ENCODE results near the gene ADPRHL1.

Gene ADPRHL1

GRCh38 chr13:113430378-113431110 lies 22.7 kb downstream of the ADPRHL1 start:
- no peak for DNase-seq

DNA sequence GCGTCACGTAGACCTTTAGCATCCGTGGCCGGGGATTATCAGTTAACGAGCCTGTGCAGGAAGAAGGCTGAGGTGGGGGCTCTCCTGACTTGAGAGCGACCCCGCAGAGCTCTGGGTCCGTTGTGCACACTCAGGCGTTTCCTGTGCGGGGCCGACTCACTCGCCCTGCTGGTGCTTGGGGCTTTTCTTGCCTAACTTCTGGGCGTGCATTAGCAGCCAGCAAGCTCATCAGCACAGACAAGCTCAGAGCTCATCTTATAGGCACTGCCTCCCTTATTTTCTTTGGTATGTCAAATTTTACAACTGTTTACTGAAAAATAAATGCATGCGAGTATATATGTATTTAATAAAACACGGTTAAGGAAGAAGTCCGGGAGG lies 23.7 kb downstream of the ADPRHL1 start:
- DNase-seq, result no peak

GRCh38 chr13:113428871-113429607 lies 24.2 kb downstream of the ADPRHL1 start:
- DNase-seq, result no peak

- no peak for DNase-seq
These were observed 24.8 kb downstream of the ADPRHL1 start for GRCh38 chr13:113428469-113428865.

DNA sequence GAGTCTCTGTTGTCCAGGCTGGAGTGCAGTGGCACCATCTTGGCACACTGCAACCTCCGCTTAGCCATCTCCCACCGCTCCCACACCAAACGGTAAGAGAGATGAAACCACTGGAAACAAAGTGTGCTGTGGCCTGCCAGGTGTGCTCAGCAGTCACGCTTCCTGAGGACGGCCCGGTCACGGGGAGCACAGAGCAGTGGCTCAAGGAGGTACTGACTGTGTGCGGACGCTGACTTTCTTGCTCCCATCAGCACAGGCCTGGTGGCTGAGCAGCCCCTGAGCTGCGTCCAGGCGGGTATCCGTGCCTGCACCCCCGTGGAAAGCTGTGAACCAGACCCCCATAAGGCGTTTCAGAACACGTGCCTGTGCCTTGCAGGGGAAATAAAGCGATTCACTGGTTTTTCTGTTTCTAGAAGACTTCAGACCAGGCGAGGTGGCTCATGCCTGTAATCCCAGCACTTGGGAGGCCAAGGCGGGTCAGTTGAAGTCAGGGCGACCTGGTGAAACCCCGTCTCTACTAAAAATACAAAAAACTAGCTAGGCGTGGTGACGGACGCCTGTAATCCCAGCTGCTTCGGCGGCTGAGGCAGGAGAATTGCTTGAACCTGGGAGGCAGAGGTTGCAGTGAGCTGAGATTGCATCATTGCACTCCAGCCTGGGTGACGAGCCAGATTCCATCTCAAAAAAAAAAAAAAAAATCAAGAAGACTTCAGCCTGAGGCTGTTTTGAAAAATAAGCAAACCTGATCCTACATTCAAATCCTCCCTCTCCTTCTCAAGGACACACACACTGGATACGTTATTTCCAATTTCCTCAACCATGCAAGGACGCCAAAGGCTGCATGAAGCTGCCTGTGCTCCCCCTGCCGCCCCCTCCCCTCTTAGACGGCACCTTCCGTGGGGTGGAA lies 25.5 kb downstream of the ADPRHL1 start:
- no peak for DNase-seq

- DNase-seq, result no peak
These were observed 26.7 kb downstream of the ADPRHL1 start for GRCh38 chr13:113426591-113426986.

GRCh38 chr13:113425941-113426590 lies 27.2 kb downstream of the ADPRHL1 start:
- no peak for DNase-seq

- DNase-seq, result no peak
These were observed 29.6 kb downstream of the ADPRHL1 start for GRCh38 chr13:113423520-113424163.

GRCh38 chr13:113422807-113423519 lies 30.3 kb downstream of the ADPRHL1 start:
- DNase-seq, result no peak

DNA sequence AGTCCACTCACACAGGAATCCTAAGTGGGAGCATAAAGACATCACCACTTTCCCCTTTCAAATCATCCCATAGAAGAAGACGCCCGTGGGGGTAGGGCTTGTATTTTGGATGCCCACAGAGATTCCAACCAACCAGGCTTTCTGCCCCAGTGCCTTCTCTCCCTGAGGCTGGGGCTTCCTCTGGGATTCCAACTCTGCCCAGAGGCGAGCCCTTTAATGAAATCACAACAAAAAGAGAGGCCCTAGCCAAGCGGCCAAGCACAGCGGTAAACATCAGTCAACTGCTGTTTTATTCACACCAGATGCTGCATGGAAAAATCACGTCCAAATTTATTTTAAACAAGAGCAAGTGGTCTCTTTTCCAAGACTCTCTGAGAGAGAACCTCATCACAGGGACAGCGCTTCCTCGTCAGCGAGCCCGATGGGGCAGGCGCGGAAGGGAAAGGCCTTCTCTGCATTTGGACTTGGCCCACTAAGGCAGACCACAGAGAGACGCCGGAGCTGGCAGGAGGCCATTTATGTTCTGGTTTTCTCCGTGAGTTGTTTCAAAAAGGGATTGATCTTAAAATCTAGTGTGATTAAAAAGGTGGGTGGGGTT lies 31.5 kb downstream of the ADPRHL1 start:
- DNase-seq, result no peak

DNA sequence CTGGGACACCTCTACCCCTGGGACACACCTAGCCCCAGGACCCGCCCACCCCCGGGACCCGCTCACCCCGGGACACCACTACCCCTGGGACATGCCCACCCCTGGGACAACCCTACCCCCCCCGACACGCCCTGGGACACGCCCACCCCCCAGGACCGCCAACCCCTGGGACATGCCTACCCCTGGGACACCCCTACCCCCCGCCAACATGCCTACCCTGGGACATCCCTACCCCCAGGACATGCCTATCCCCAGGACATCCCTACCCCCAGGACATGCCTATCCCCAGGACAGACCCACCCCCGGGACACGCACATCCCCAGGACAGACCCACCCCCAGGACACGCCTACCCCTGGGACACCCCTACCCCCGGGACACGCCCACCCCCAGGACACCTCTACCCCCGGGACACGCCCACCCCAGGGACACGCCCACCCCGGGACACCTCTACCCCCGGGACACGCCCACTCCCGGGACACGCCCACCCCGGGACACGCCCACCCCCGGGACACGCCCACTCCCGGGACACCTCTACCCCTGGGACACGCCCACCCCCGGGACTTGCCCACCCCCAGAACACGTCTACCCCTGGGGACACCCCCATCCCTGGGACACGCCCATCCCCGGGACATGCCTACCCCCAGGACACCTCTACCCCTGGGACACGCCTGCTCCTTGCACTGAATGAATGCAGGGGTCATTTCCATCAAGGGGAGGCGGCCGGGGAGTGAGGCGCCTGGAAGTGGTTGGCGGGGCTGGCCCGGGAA lies 32.3 kb downstream of the ADPRHL1 start:
- DNase-seq, result no peak

DNA sequence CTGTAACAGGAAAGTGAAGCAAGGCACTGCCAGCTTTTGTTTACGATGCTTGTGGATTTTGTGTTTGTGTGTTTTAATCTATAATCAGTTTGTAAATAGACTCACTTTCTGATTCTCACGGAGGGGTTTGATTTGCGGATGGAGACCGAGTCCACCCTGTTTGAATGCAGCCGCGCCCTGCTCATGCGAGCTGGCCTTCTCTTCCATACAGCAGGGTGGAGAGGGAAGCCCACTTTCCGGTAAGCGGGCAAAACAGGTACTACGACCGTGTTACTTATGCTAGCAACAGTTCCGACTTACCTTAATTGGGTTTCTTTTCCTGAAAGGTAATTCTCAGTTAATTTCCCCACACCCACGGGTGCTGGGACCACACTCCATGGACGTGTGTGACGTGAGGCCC lies 33.1 kb downstream of the ADPRHL1 start:
- DNase-seq, result no peak

GRCh38 chr13:113419531-113420193 lies 33.6 kb downstream of the ADPRHL1 start:
- DNase-seq, result no peak

GRCh38 chr13:113418722-113419049 lies 34.6 kb downstream of the ADPRHL1 start:
- DNase-seq, result no peak

GRCh38 chr13:113417836-113418721 lies 35.2 kb downstream of the ADPRHL1 start:
- DNase-seq, result no peak

DNA sequence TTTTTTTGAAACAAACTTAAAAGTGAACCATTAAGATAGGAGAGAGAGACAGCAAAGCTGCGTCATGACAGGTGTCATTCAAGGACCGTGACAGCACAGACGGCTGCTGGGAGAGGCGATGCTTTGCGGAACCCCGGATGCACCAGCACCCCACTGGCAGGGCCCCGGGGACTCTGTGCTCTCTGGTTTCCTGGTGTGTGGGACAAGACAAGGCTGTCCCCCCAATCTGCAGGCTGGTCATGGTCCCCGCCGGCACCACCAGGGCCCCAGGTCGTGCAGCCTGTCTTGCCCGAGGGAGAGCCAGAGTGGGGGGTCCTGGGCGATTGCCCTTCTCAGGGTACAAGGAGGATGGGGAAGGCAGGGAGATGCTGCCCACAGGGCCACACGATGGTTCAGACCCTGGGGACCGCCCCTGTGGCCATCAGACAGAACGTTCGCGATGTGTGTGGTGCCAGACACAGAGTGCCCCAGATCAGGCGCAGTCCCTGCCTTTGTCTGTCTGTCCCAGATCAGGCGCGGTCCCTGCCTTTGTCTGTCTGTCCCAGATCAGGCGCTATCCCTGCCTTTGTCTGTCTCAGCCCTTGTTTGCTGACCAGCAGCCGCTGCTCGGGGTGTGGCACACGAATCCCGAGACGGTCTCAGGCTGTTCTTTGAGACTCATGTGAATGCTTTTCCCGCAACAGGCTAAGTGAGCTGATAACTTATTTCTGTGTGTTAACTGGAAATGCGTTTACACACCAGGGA lies 36.1 kb downstream of the ADPRHL1 start:
- no peak for DNase-seq

DNA sequence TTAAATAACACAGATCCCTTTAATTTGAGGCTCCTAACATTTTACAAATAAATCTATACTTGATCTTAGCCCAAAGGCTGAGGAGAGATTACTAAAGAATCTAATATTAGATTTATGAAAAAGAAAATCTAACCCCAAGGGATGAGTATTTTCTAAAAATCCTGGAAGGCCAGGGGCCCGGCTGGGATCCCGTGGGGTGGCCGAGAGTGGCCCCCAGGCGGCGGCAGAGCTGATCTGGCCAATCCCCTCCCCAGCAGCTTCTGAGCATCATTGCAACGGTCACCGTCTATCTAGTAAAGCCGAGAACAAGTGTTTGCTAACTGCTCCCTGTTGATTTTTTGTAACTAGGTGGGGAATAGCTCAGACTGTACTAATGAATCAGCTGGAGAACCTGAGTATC lies 37.5 kb downstream of the ADPRHL1 start:
- no peak for DNase-seq

DNA sequence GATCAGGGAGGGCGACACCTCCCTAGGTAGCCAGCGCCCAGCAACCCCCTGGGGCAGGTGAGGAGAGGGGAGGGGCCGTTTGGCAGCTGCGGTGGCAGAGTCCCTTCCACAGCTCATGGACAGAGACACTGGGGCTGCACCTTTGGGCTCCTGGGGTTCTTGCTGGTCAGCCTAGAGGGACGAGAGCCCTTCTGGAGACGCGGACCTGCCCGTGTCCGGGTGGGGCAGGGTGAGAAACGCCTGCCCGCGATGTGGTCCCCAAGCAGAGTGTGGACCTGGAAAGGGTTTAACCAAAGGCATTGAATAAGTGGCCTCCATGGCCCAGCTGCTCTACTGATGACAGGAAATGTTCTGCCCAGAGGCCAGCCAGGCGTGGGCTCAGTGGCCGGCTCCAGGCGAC lies 38.3 kb downstream of the ADPRHL1 start:
- no peak for DNase-seq
